OCI-LY1 (cell line): ENCODE data around the gene USP2.

Source experiments
- H2AFZ ChIP-seq: fragments of 200-600 bp; sonication (generic), shearing (Covaris generic); 2 replicates; pipeline ENCODE4 v1.6.0; 2014; ENCODE audit warnings: antibody characterized with exemption, mild to moderate bottlenecking, low read length
- H3F3A ChIP-seq: fragments of 200-600 bp; sonication (generic), shearing (Covaris generic); 2 replicates; pipeline ENCODE4 v1.6.0; 2014; ENCODE audit warnings: mild to moderate bottlenecking, antibody characterized with exemption, low read length, moderate library complexity; ENCODE audit not compliant: insufficient read depth
- H3K27ac ChIP-seq: fragments of 200-600 bp; sonication (generic); 2 replicates; pipeline ENCODE4 v1.5.1; 2014; ENCODE audit warnings: low read length, mixed run types, mild to moderate bottlenecking, low read depth; ENCODE audit not compliant: poor library complexity, severe bottlenecking
- H3K27me3 ChIP-seq: fragments of 200-600 bp; sonication (generic); 2 replicates; pipeline ENCODE4 v1.6.0; 2014; ENCODE audit warnings: antibody characterized with exemption, mild to moderate bottlenecking, low read length, moderate library complexity; ENCODE audit not compliant: insufficient read depth
- H3K36me3 ChIP-seq: fragments of 200-600 bp; sonication (generic); 2 replicates; pipeline ENCODE4 v1.6.1; 2014; ENCODE audit warnings: mild to moderate bottlenecking, antibody characterized with exemption, low read length, moderate library complexity, mixed read lengths; ENCODE audit not compliant: insufficient read depth
- H3K4me1 ChIP-seq: fragments of 200-600 bp; sonication (generic); 2 replicates; pipeline ENCODE4 v1.5.1; 2014; ENCODE audit warnings: mild to moderate bottlenecking, low read length, moderate library complexity; ENCODE audit not compliant: insufficient read depth, severe bottlenecking
- H3K4me2 ChIP-seq: fragments of 200-600 bp; sonication (generic), shearing (Covaris generic); 2 replicates; pipeline ENCODE4 v1.6.1; 2014; ENCODE audit warnings: low read length
- H3K4me3 ChIP-seq: fragments of 200-600 bp; sonication (generic); 2 replicates; pipeline ENCODE4 v1.5.1; 2014; ENCODE audit warnings: low read length, low read depth, mild to moderate bottlenecking, mixed read lengths; ENCODE audit not compliant: poor library complexity, severe bottlenecking
- H3K79me2 ChIP-seq: fragments of 200-600 bp; shearing (Covaris generic); 2 replicates; pipeline ENCODE4 v1.6.1; 2016; ENCODE audit warnings: mixed run types, low read length, mixed read lengths; ENCODE audit not compliant: insufficient read depth
- H3K9ac ChIP-seq: fragments of 200-600 bp; sonication (generic), shearing (Covaris generic); 2 replicates; pipeline ENCODE4 v1.6.1; 2014; ENCODE audit warnings: mild to moderate bottlenecking, low read length, mixed read lengths
- H3K9me2 ChIP-seq: fragments of 200-600 bp; sonication (generic), shearing (Covaris generic); 2 replicates; pipeline ENCODE4 v1.6.1; 2014; ENCODE audit warnings: low read depth, mild to moderate bottlenecking, low read length, mixed read lengths
- H3K9me3 ChIP-seq: fragments of 200-600 bp; shearing (Covaris generic); 2 replicates; pipeline ENCODE4 v1.6.1; 2014; ENCODE audit warnings: low read length, mixed read lengths
- H4K20me1 ChIP-seq: fragments of 200-600 bp; sonication (generic), shearing (Covaris generic); 2 replicates; pipeline ENCODE4 v1.6.0; 2016; ENCODE audit warnings: mild to moderate bottlenecking, low read length; ENCODE audit not compliant: insufficient read depth
- EZH2 ChIP-seq: fragments of 200-600 bp; sonication (generic), shearing (Covaris generic); IDR thresholded peaks from 2 replicates; pipeline ENCODE4 v1.8.0; 2017; ENCODE audit warnings: borderline replicate concordance, mixed run types, mild to moderate bottlenecking, antibody characterized with exemption, low read length, moderate library complexity, mixed read lengths
- TF ChIP-seq, protein P1 (sequence below): fragments of 200-600 bp; sonication (generic), shearing (Covaris generic); IDR thresholded peaks from 2 replicates; pipeline ENCODE4 v1.5.1; 2017; ENCODE audit warnings: mild to moderate bottlenecking, antibody characterized with exemption, low read length, moderate library complexity, mixed read lengths

The USP2 gene

DNA sequence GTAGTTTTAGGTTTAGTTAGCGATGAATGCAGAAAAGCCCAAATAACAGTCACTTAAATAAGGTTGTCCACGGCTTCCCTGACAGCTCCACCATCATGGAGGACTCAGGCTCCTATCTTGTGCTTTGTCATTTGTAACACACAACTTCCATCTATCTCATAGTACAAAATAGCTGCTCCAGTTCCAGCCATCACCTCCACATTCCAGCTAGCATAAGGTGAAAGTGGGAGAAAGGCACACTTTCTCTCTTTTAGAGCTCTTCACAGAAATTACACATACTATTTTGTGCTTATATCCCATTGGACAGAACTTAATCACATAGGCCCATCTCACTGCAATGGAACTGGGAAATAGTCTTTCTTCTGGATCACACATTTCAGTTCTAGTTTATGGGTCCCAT lies 32.8 kb upstream of the USP2 start:
- Histone ChIP-seq H3K9ac (no peak overlapping the region), H3K36me3 (no peaks in the 10 kb centered on the region), H3F3A (no peaks in the 10 kb centered on the region), H3K4me3 (no peak overlapping the region), H2AFZ (no peak overlapping the region), H4K20me1 (no peaks in the 10 kb centered on the region), H3K79me2 (no peaks in the 10 kb centered on the region), H3K27ac (no peak overlapping the region), H3K27me3 (no peaks in the 10 kb centered on the region), H3K9me3 (no peaks in the 10 kb centered on the region), H3K4me2 (no peak overlapping the region), H3K9me2 (no peaks in the 10 kb centered on the region), H3K4me1 (no peaks in the 10 kb centered on the region)
- TF ChIP-seq EZH2: no peak
- TF ChIP-seq, protein P1, sequence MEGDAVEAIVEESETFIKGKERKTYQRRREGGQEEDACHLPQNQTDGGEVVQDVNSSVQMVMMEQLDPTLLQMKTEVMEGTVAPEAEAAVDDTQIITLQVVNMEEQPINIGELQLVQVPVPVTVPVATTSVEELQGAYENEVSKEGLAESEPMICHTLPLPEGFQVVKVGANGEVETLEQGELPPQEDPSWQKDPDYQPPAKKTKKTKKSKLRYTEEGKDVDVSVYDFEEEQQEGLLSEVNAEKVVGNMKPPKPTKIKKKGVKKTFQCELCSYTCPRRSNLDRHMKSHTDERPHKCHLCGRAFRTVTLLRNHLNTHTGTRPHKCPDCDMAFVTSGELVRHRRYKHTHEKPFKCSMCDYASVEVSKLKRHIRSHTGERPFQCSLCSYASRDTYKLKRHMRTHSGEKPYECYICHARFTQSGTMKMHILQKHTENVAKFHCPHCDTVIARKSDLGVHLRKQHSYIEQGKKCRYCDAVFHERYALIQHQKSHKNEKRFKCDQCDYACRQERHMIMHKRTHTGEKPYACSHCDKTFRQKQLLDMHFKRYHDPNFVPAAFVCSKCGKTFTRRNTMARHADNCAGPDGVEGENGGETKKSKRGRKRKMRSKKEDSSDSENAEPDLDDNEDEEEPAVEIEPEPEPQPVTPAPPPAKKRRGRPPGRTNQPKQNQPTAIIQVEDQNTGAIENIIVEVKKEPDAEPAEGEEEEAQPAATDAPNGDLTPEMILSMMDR: no peak

DNA sequence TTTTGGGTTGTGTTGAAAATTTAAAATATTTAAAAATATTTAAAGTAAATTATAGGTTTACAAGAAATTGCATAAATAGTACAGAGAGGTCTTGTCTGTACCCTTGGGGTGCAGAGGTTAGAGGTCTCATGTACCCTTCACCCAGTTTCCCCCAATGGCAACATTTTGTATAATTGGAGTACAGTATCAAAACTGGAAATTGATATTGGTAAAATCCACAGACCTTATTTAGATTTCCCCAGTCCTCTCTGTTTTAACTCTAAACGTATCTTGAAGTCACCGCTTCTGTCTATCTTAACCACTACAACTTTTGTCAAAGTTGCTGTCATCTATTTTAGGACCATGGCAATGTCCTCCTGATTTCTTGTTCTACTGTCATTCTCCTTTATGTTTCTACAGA lies 30.6 kb upstream of the USP2 start:
- Histone ChIP-seq H3K4me3 (no peak overlapping the region), H4K20me1 (no peaks in the 10 kb centered on the region), H3K9me2 (no peaks in the 10 kb centered on the region), H3K9ac (no peak overlapping the region), H3K79me2 (no peaks in the 10 kb centered on the region), H3K27ac (no peak overlapping the region), H2AFZ (no peak overlapping the region), H3K36me3 (no peaks in the 10 kb centered on the region), H3F3A (no peaks in the 10 kb centered on the region), H3K4me2 (no peak overlapping the region), H3K4me1 (no peaks in the 10 kb centered on the region), H3K27me3 (no peaks in the 10 kb centered on the region), H3K9me3 (no peaks in the 10 kb centered on the region)
- TF ChIP-seq, protein P1: no peak
- TF ChIP-seq EZH2: no peak

DNA sequence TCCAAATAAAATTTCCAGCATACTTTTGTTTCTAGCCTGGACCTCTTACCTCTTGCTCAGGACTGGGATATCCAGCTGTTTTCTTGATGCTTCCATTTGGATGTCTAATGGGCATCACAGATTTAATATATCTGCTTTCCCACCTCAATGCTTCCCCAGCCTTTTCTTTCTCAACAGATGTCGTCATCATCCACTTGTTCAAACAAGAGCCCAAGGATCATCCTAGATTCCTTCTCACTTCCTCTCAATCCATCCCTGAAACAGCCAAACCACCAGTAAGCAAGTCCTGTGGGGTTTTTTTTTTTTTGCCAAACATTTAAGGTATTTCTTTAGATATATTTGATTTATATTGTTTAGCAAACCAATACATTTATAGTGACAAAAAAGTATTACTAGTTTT lies 29.0 kb upstream of the USP2 start:
- Histone ChIP-seq H3K9ac (no peak overlapping the region), H3K79me2 (no peaks in the 10 kb centered on the region), H3K27me3 (no peaks in the 10 kb centered on the region), H3K4me1 (no peaks in the 10 kb centered on the region), H3K27ac (no peak overlapping the region), H3K9me3 (no peaks in the 10 kb centered on the region), H3K4me2 (no peak overlapping the region), H3K36me3 (no peaks in the 10 kb centered on the region), H4K20me1 (no peaks in the 10 kb centered on the region), H3F3A (no peaks in the 10 kb centered on the region), H3K4me3 (no peak overlapping the region), H2AFZ (no peak overlapping the region), H3K9me2 (no peaks in the 10 kb centered on the region)
- TF ChIP-seq, protein P1: no peak
- no peak for TF ChIP-seq EZH2
